HCT116 (cell line): Measurements from ENCODE around the gene TMEM214. TPM values are rescaled to one million over a fixed set of nuclear protein-coding genes. Genes with fewer than 3 reads are reported as not detected.

Experiments used
- ATAC-seq: fragments of 200-7000 bp; cut with Tn5 transposase; 2 replicates; pipeline ENCODE4 v1.9.1; 2020; ENCODE audit warnings: mild to moderate bottlenecking, moderate library complexity
- BruUV-seq: library from RNA; stranded (reverse); fragments of 400-500 nt; replicated peaks from 2 replicates; lab custom pipeline; 2021; lab: Mats Ljungman, UMichigan
- CTCF ChIA-PET: fragments of 300-600 bp; sonication (Branson Sonifier 250); formaldehyde crosslinking; loops from one replicate; lab custom pipeline; 2021; ENCODE audit warnings: antibody characterized with exemption; lab: Charles Lee
- POLR2A ChIA-PET: fragments of 300-600, 350-600 bp; sonication (Branson Sonifier 250); formaldehyde crosslinking; loops from one replicate; lab custom pipeline; 2021; ENCODE audit warnings: antibody characterized with exemption; lab: Charles Lee
- RAD21 ChIA-PET, 2 experiments: fragments of 300-600 bp; sonication (Branson Sonifier 250); formaldehyde crosslinking; loops; one replicate each; lab custom pipeline; 2023; ENCODE audit warnings: low total read pairs in 2 of 2; ENCODE audit not compliant: uncharacterized antibody in 2 of 2, unreplicated experiment in 2 of 2, low non-redundant PET in 1 of 2; lab: Charles Lee
- DNase-seq: peaks from one replicate; pipeline ENCODE4 v3.0.0-alpha.2; 2010; ENCODE audit warnings: low read depth, low spot score
- H2AFZ ChIP-seq: fragments of 200-600 bp; shearing (Covaris generic), sonication (generic); 2 replicates; pipeline ENCODE4 v1.6.1; 2017; ENCODE audit warnings: low read depth, mixed run types, mixed read lengths, antibody characterized with exemption, low read length; ENCODE audit not compliant: poor library complexity, severe bottlenecking
- H3K27ac ChIP-seq: 2 replicates; pipeline ENCODE4 v1.5.1; 2012; ENCODE audit warnings: low read depth, low read length
- H3K27me3 ChIP-seq: fragments of 200-600 bp; sonication (generic); 2 replicates; pipeline ENCODE4 v1.6.1; 2016; ENCODE audit warnings: mixed run types, low read length, mixed read lengths; ENCODE audit not compliant: insufficient read depth
- H3K36me3 ChIP-seq, 2 experiments: fragments of 200-500 bp in 1 of 2; fragments of 200-600 bp in 1 of 2; sonication (Bioruptor generic) in 1 of 2; sonication (generic) in 1 of 2; 2 replicates each; pipeline versions ENCODE4 v1.5.1 to v1.6.1; 2014 to 2016; ENCODE audit warnings: low read length in 2 of 2, inconsistent platforms in 1 of 2, mixed read lengths in 1 of 2, mixed run types in 1 of 2; ENCODE audit not compliant: insufficient read depth in 2 of 2, control insufficient read depth in 1 of 2
- H3K4me1 ChIP-seq, 2 experiments: fragments of 200-600 bp in 1 of 2; sonication (generic) in 1 of 2; 2 replicates each; pipeline versions ENCODE4 v1.5.1 to v1.6.1; 2012 to 2017; ENCODE audit warnings: low read length in 2 of 2, inconsistent platforms in 1 of 2, mild to moderate bottlenecking in 1 of 2, mixed read lengths in 1 of 2, mixed run types in 1 of 2, moderate library complexity in 1 of 2; ENCODE audit not compliant: insufficient read depth in 2 of 2, control insufficient read depth in 1 of 2
- H3K4me2 ChIP-seq: fragments of 200-600 bp; sonication (generic); 2 replicates; pipeline ENCODE4 v1.6.1; 2017; ENCODE audit warnings: mixed run types, low read length, mixed read lengths
- H3K4me3 ChIP-seq, 2 experiments: fragments of 200-600 bp in 1 of 2; sonication (generic) in 1 of 2; replicated peaks in 1 of 2; 2 replicates each; pipeline ENCODE4 v1.5.1; 2011 to 2016; ENCODE audit warnings: low read length in 2 of 2, control low read depth in 1 of 2, low read depth in 1 of 2, mild to moderate bottlenecking in 1 of 2, mixed read lengths in 1 of 2, mixed run types in 1 of 2
- H3K79me2 ChIP-seq: fragments of 200-600 bp; sonication (generic); 2 replicates; pipeline ENCODE4 v1.6.1; 2017; ENCODE audit warnings: mild to moderate bottlenecking, mixed run types, low read length, moderate library complexity, mixed read lengths; ENCODE audit not compliant: insufficient read depth
- H3K9ac ChIP-seq: fragments of 200-600 bp; sonication (generic); 2 replicates; pipeline ENCODE4 v1.6.1; 2016; ENCODE audit warnings: low read length, mixed read lengths
- H3K9me2 ChIP-seq: fragments of 200-600 bp; sonication (generic), shearing (Covaris generic); 2 replicates; pipeline ENCODE4 v1.6.1; 2017; ENCODE audit warnings: mixed run types, mild to moderate bottlenecking, moderate library complexity; ENCODE audit not compliant: insufficient read depth
- H3K9me3 ChIP-seq, 2 experiments: fragments of 200-500 bp in 1 of 2; fragments of 200-600 bp in 1 of 2; sonication (Bioruptor generic) in 1 of 2; sonication (generic) in 1 of 2; 2 replicates each; pipeline ENCODE4 v1.6.1; 2014 to 2017; ENCODE audit warnings: low read length in 2 of 2, mixed read lengths in 2 of 2, inconsistent platforms in 1 of 2, low read depth in 1 of 2, mild to moderate bottlenecking in 1 of 2, mixed run types in 1 of 2, moderate library complexity in 1 of 2; ENCODE audit not compliant: control insufficient read depth in 1 of 2, insufficient read depth in 1 of 2
- H4K20me1 ChIP-seq: fragments of 200-600 bp; sonication (generic), shearing (Covaris generic); 2 replicates; pipeline ENCODE4 v1.6.1; 2017; ENCODE audit warnings: mixed run types, mild to moderate bottlenecking, moderate library complexity; ENCODE audit not compliant: insufficient read depth
- CBX3 ChIP-seq: IDR thresholded peaks from 2 replicates; pipeline ENCODE4 v1.6.1; 2012; ENCODE audit warnings: low read depth
- ELF1 ChIP-seq: IDR thresholded peaks from 2 replicates; pipeline ENCODE4 v1.6.1; 2012; ENCODE audit warnings: low read depth, borderline replicate concordance
- EZH2 ChIP-seq: fragments of 200-600 bp; sonication (generic); IDR thresholded peaks from 2 replicates; pipeline ENCODE4 v1.6.1; 2017; ENCODE audit warnings: antibody characterized with exemption, mixed run types
- EZH2phosphoT487 ChIP-seq: fragments of 200-600 bp; IDR thresholded peaks from 2 replicates; pipeline ENCODE4 v1.6.1; 2018; ENCODE audit warnings: antibody characterized with exemption, borderline replicate concordance
- FOSL1 ChIP-seq: IDR thresholded peaks from 2 replicates; pipeline ENCODE4 v1.6.1; 2012; ENCODE audit warnings: low read depth
- JUND ChIP-seq: IDR thresholded peaks from 2 replicates; pipeline ENCODE4 v1.6.1; 2012
- POLR2A ChIP-seq: IDR thresholded peaks from 2 replicates; pipeline ENCODE4 v1.7.0; 2011; ENCODE audit warnings: borderline replicate concordance; ENCODE audit not compliant: insufficient read depth, insufficient read length; ENCODE audit errors: extremely low read depth
- RAD21 ChIP-seq: IDR thresholded peaks from 2 replicates; pipeline ENCODE4 v1.6.1; 2012; ENCODE audit warnings: low read depth, mild to moderate bottlenecking
- SIN3A ChIP-seq: IDR thresholded peaks from 2 replicates; pipeline ENCODE4 v1.6.1; 2012; ENCODE audit warnings: low read depth
- SP1 ChIP-seq: IDR thresholded peaks from 2 replicates; pipeline ENCODE4 v1.6.1; 2012; ENCODE audit warnings: low read depth
- TCF7L2 ChIP-seq: IDR thresholded peaks from 2 replicates; pipeline ENCODE4 v1.7.0; 2011; ENCODE audit warnings: borderline replicate concordance, inconsistent platforms; ENCODE audit not compliant: insufficient read depth, insufficient read length; ENCODE audit errors: extremely low read depth
- ZFX ChIP-seq: fragments of 450-650 bp; IDR thresholded peaks from 2 replicates; pipeline ENCODE4 v1.6.1; 2017
- intact Hi-C: fragments of 100-400 bp; cut with micrococcal nuclease; formaldehyde crosslinking; loops from 2 replicates; pipeline ENCODE4 v1.10.0; 2022
- total RNA-seq: library from RNA; stranded (reverse); gene quantifications from one replicate; pipeline ENCODE4 v1.2.1, GENCODE V29; 2021; ENCODE audit not compliant: unreplicated experiment
- TF ChIP-seq, protein P1 (sequence below), 3 experiments: fragments of 200-600 bp in 1 of 3; sonication (generic) in 1 of 3; IDR thresholded peaks in 2 of 3; conservative IDR thresholded peaks in 1 of 3; 2 replicates each; pipeline ENCODE4 v1.5.1; 2012 to 2017; ENCODE audit warnings: low read depth in 2 of 3, low read length in 2 of 3, antibody characterized with exemption in 1 of 3, borderline replicate concordance in 1 of 3, control low read depth in 1 of 3, mild to moderate bottlenecking in 1 of 3, mixed read lengths in 1 of 3, mixed run types in 1 of 3, moderate library complexity in 1 of 3; ENCODE audit not compliant: insufficient read depth in 1 of 3
- TF ChIP-seq, protein P2 (sequence below): IDR thresholded peaks from 2 replicates; pipeline ENCODE4 v1.6.1; 2012
- TF ChIP-seq, protein P3 (sequence below): IDR thresholded peaks from 2 replicates; pipeline ENCODE4 v1.6.1; 2012

TMEM214 gene
- total RNA-seq, 1 experiment from 2014 or later = 69.8 TPM

GRCh38 chr2:26998323-26998722, 34.4 kb upstream of the TMEM214 start:
- Histone ChIP-seq H3K79me2 (no peaks in the 10 kb centered on the region), H3K9ac (no peak overlapping the region), H3K4me1 (peaks cover 0 to 6% of the 10 kb centered on the region in 2 experiments; a peak in 2 of 4 replicates), H3K27ac (no peak overlapping the region), H4K20me1 (no peaks in the 10 kb centered on the region), H3K9me3 (no peaks in the 10 kb centered on the region), H3K4me3 (no peak overlapping the region), H3K36me3 (no peaks in the 10 kb centered on the region), H3K27me3 (no peaks in the 10 kb centered on the region), H3K4me2 (no peak overlapping the region), H3K9me2 (no peaks in the 10 kb centered on the region), H2AFZ (no peak overlapping the region)
- DNase-seq = no peak
- ChIA-PET CTCF (no interaction called here), POLR2A (no interaction called here), RAD21 (no interaction called here)
- intact Hi-C loops = no loop called here
- no peak for ATAC-seq
- no peak for TF ChIP-seq EZH2
- no peak for TF ChIP-seq EZH2phosphoT487
- TF ChIP-seq RAD21 = no peak
- TF ChIP-seq, protein P1, sequence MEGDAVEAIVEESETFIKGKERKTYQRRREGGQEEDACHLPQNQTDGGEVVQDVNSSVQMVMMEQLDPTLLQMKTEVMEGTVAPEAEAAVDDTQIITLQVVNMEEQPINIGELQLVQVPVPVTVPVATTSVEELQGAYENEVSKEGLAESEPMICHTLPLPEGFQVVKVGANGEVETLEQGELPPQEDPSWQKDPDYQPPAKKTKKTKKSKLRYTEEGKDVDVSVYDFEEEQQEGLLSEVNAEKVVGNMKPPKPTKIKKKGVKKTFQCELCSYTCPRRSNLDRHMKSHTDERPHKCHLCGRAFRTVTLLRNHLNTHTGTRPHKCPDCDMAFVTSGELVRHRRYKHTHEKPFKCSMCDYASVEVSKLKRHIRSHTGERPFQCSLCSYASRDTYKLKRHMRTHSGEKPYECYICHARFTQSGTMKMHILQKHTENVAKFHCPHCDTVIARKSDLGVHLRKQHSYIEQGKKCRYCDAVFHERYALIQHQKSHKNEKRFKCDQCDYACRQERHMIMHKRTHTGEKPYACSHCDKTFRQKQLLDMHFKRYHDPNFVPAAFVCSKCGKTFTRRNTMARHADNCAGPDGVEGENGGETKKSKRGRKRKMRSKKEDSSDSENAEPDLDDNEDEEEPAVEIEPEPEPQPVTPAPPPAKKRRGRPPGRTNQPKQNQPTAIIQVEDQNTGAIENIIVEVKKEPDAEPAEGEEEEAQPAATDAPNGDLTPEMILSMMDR (IDR thresholded peaks at IDR 0.05 in 2 of 3, conservative IDR thresholded peaks at IDR 0.05 in 1 of 3; ENCODE audit: borderline replicate concordance in 1 of 3, insufficient read depth in 1 of 3, low read depth in 2 of 3, low read length in 2 of 3) = no peak
- TF ChIP-seq FOSL1 = no peak
- TF ChIP-seq POLR2A = no peak
- no peak for TF ChIP-seq ELF1
- no peak for TF ChIP-seq ZFX
- TF ChIP-seq, protein P2, sequence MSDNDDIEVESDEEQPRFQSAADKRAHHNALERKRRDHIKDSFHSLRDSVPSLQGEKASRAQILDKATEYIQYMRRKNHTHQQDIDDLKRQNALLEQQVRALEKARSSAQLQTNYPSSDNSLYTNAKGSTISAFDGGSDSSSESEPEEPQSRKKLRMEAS = no peak
- TF ChIP-seq, protein P3, sequence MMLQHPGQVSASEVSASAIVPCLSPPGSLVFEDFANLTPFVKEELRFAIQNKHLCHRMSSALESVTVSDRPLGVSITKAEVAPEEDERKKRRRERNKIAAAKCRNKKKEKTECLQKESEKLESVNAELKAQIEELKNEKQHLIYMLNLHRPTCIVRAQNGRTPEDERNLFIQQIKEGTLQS = no peak
- TF ChIP-seq TCF7L2 = no peak
- TF ChIP-seq JUND = no peak
- no peak for TF ChIP-seq CBX3
- no peak for TF ChIP-seq SP1
- TF ChIP-seq SIN3A = no peak
- BruUV-seq = no TSS peak
